B cell (primary cell): ENCODE results near the gene MSS51. TPM values are rescaled to one million over a fixed set of nuclear protein-coding genes. Genes with fewer than 3 reads are reported as not detected.

ENCODE experiments used
- ATAC-seq: fragments of 200-7000 bp; cut with Tn5 transposase; one replicate; pipeline ENCODE4 v1.10.0; 2021; ENCODE audit warnings: low read depth, mild to moderate bottlenecking, moderate number of reproducible peaks, moderate library complexity
- CTCF ChIA-PET: fragments of 350-600 bp; sonication (Branson Sonifier 250); formaldehyde crosslinking; loops from one replicate; lab custom pipeline; 2021; ENCODE audit warnings: antibody characterized with exemption, inconsistent platforms; lab: Charles Lee
- POLR2A ChIA-PET: fragments of 350-600 bp; sonication (Branson Sonifier 250); formaldehyde crosslinking; loops from one replicate; lab custom pipeline; 2021; ENCODE audit warnings: antibody characterized with exemption; lab: Charles Lee
- DNase-seq: peaks from one replicate; pipeline ENCODE4 v3.0.0; 2013
- H2AFZ ChIP-seq: 2 replicates; pipeline ENCODE4 v1.6.1; 2012; ENCODE audit warnings: mild to moderate bottlenecking, low read depth, low read length; ENCODE audit not compliant: insufficient read depth, poor library complexity, severe bottlenecking
- H3K27ac ChIP-seq, 2 donors: 1 replicate in 1 of 2; 2 replicates in 1 of 2; pipeline ENCODE4 v1.5.1; 2012 to 2013; ENCODE audit warnings: low read length in 2 of 2, mild to moderate bottlenecking in 2 of 2, moderate library complexity in 1 of 2
- H3K27me3 ChIP-seq, 4 experiments: fragments of 200-600 bp in 1 of 4; sonication (generic) in 1 of 4; replicated peaks in 1 of 4; 1 replicate in 2 of 4; 2 replicates in 2 of 4; pipeline versions ENCODE4 v1.6.1 to v1.7.0; 2013 to 2016; ENCODE audit warnings: low read length in 3 of 4, mild to moderate bottlenecking in 2 of 4, mixed read lengths in 1 of 4, moderate library complexity in 1 of 4; ENCODE audit not compliant: insufficient read depth in 4 of 4, control insufficient read depth in 3 of 4; ENCODE audit errors: control extremely low read depth in 1 of 4
- H3K36me3 ChIP-seq, 2 experiments: replicated peaks in 1 of 2; 1 replicate in 1 of 2; 2 replicates in 1 of 2; pipeline versions ENCODE4 v1.6.1 to v1.7.1; 2013; ENCODE audit warnings: low read length in 1 of 2; ENCODE audit not compliant: insufficient read depth in 2 of 2, control insufficient read depth in 1 of 2; ENCODE audit errors: control extremely low read depth in 1 of 2, extremely low read depth in 1 of 2
- H3K4me1 ChIP-seq, 2 donors: fragments of 200-600 bp in 1 of 2; sonication (generic) in 1 of 2; 1 replicate in 1 of 2; 2 replicates in 1 of 2; pipeline versions ENCODE4 v1.5.1 to v1.6.1; 2013 to 2017; ENCODE audit warnings: low read length in 2 of 2; ENCODE audit not compliant: control insufficient read depth in 2 of 2, insufficient read depth in 2 of 2
- H3K4me2 ChIP-seq: replicated peaks from 2 replicates; pipeline ENCODE3; 2012; ENCODE audit warnings: mild to moderate bottlenecking, low read depth, low read length; ENCODE audit not compliant: poor library complexity, severe bottlenecking
- H3K4me3 ChIP-seq, 5 experiments: fragments of 200-600 bp in 1 of 5; sonication (generic) in 1 of 5; 1 replicate in 3 of 5; 2 replicates in 2 of 5; pipeline versions ENCODE4 v1.5.1 to v1.7.0; 2011 to 2016; ENCODE audit warnings: low read length in 4 of 5, mild to moderate bottlenecking in 4 of 5, low read depth in 2 of 5, control low read depth in 1 of 5, moderate library complexity in 1 of 5; ENCODE audit not compliant: insufficient read depth in 1 of 5; ENCODE audit errors: control extremely low read depth in 1 of 5, extremely low read depth in 1 of 5
- H3K79me2 ChIP-seq: fragments of 200-600 bp; sonication (generic); one replicate; pipeline ENCODE4 v1.6.0; 2016; ENCODE audit warnings: low read length; ENCODE audit not compliant: control insufficient read depth, insufficient read depth
- H3K9ac ChIP-seq: fragments of 200-600 bp; sonication (generic); 2 replicates; pipeline ENCODE4 v1.6.1; 2017; ENCODE audit warnings: mild to moderate bottlenecking, low read length, moderate library complexity
- H3K9me3 ChIP-seq, 3 donors: one replicate each; pipeline versions ENCODE4 v1.6.1 to v1.7.1; 2013; ENCODE audit warnings: low read length in 2 of 3; ENCODE audit not compliant: control insufficient read depth in 2 of 3, insufficient read depth in 1 of 3; ENCODE audit errors: control extremely low read depth in 1 of 3
- H4K20me1 ChIP-seq: 2 replicates; pipeline ENCODE4 v1.6.0; 2012; ENCODE audit warnings: mild to moderate bottlenecking, low read length; ENCODE audit not compliant: insufficient read depth, control insufficient read depth, poor library complexity, severe bottlenecking
- H3K27ac Mint-ChIP-seq: one replicate; pipeline ENCODE4 v1.8.0; 2021; ENCODE audit warnings: mixed read lengths
- H3K27me3 Mint-ChIP-seq: one replicate; pipeline ENCODE4 v1.8.0; 2021; ENCODE audit warnings: mixed read lengths
- H3K4me1 Mint-ChIP-seq: one replicate; pipeline ENCODE4 v1.8.0; 2021; ENCODE audit warnings: mixed read lengths
- H3K4me3 Mint-ChIP-seq: one replicate; pipeline ENCODE4 v1.8.0; 2021; ENCODE audit warnings: mixed read lengths
- H3K9me3 Mint-ChIP-seq: one replicate; pipeline ENCODE4 v1.8.0; 2022; ENCODE audit warnings: mixed read lengths; ENCODE audit not compliant: insufficient read depth
- EZH2 ChIP-seq: IDR thresholded peaks from 2 replicates; pipeline ENCODE4 v1.6.1; 2012; ENCODE audit warnings: borderline replicate concordance, low read depth, mild to moderate bottlenecking, moderate library complexity, low read length; ENCODE audit not compliant: insufficient read depth, poor library complexity, severe bottlenecking
- WGBS: methylation state at CpG from one replicate; pipeline ENCODE4 v1.1.5; 2013; ENCODE audit warnings: missing lambda C conversion rate; ENCODE audit not compliant: insufficient coverage; 5-methylcytosine and 5-hydroxymethylcytosine counted together
- intact Hi-C: fragments of 100-400 bp; cut with micrococcal nuclease; formaldehyde crosslinking; loops from one replicate; pipeline ENCODE4 v1.10.0; 2022
- polyA plus RNA-seq: library from polyadenylated mRNA; depleted of rRNA; stranded (reverse); fragments of >200 nt; gene quantifications from 2 replicates; pipeline ENCODE4 v1.2.3, GENCODE V29; 2012
- total RNA-seq, 2 donors: library from RNA; stranded (reverse); fragments of 120-200 nt in 1 of 2; gene quantifications; 1 replicate in 1 of 2; 2 replicates in 1 of 2; pipeline versions ENCODE4 v1.2.3 to v1.2.4, GENCODE V29; 2013 to 2022
- TF ChIP-seq, protein P1 (sequence below): fragments of 200-600 bp; IDR thresholded peaks from one replicate; pipeline ENCODE4 v1.8.0; 2022; ENCODE audit warnings: antibody characterized with exemption, mild to moderate bottlenecking

MSS51 gene
- total and polyA plus RNA-seq, 2 donors (not counting 1 experiment from before 2014, with no cell fraction given) = 4.7 to 6.4 TPM

DNA sequence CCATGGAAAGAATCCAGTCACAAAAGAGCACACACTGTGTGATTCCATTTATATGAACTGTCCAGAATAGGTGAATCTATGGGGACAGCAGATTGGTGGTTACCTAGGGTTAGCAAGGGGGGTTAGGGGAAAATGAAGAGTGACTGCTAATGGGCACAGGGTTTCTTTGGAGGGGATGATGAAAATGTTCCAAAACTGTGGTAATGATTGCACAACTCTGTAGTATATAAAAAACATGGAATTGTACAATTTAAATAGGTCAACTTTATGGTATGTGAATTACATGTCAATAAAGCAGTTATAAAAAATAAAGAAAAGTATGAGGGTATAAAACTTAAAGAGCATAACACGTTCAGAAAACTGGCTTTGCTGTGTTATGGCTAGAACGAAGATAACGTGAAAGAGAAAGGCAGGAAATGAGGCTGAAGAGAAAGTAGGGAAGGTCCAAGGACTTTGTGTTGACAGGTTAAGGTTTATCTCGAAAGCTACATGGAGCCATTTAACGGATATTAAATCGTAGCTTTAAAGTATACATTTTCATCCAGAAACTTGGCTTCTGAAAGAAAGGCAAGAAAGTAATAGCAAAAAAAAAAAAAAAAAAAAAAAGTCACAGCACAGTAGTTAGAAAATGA is 26.4 kb upstream of the MSS51 start:
- POLR2A ChIA-PET = no interaction called here
- H3K27me3 ChIP-seq = no peaks in the 10 kb centered on the region
- no peak overlapping the region for H3K27ac ChIP-seq
- no peaks in the 10 kb centered on the region for H3K4me1 ChIP-seq
- no peaks in the 10 kb centered on the region for H3K9me3 ChIP-seq
- DNase-seq = no peak
- no peak overlapping the region for H3K27ac Mint-ChIP-seq
- TF ChIP-seq EZH2 = no peak
- TF ChIP-seq, protein P1, sequence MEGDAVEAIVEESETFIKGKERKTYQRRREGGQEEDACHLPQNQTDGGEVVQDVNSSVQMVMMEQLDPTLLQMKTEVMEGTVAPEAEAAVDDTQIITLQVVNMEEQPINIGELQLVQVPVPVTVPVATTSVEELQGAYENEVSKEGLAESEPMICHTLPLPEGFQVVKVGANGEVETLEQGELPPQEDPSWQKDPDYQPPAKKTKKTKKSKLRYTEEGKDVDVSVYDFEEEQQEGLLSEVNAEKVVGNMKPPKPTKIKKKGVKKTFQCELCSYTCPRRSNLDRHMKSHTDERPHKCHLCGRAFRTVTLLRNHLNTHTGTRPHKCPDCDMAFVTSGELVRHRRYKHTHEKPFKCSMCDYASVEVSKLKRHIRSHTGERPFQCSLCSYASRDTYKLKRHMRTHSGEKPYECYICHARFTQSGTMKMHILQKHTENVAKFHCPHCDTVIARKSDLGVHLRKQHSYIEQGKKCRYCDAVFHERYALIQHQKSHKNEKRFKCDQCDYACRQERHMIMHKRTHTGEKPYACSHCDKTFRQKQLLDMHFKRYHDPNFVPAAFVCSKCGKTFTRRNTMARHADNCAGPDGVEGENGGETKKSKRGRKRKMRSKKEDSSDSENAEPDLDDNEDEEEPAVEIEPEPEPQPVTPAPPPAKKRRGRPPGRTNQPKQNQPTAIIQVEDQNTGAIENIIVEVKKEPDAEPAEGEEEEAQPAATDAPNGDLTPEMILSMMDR = no peak
- no peak for ATAC-seq
- H2AFZ ChIP-seq = no peak overlapping the region
- CTCF ChIA-PET = interaction anchor here (0.9 kb wide), 1 partner anchor 18 kb away, joined by 3 read pairs; no protein-coding TSS in a partner anchor
- no peak overlapping the region for H3K4me3 ChIP-seq
- H3K36me3 ChIP-seq = peaks cover 3% of the 10 kb centered on the region in 2 experiments
- H3K4me1 Mint-ChIP-seq = no peaks in the 10 kb centered on the region
- intact Hi-C loops = no loop called here
- WGBS = 100% methylated on average over 3 of the region's 6 CpGs
- H3K27me3 Mint-ChIP-seq = no peaks in the 10 kb centered on the region
- no peak overlapping the region for H3K4me2 ChIP-seq
- H3K79me2 ChIP-seq = no peaks in the 10 kb centered on the region
- no peaks in the 10 kb centered on the region for H3K9me3 Mint-ChIP-seq
- no peak overlapping the region for H3K9ac ChIP-seq
- no peak overlapping the region for H3K4me3 Mint-ChIP-seq
- H4K20me1 ChIP-seq = no peaks in the 10 kb centered on the region

DNA sequence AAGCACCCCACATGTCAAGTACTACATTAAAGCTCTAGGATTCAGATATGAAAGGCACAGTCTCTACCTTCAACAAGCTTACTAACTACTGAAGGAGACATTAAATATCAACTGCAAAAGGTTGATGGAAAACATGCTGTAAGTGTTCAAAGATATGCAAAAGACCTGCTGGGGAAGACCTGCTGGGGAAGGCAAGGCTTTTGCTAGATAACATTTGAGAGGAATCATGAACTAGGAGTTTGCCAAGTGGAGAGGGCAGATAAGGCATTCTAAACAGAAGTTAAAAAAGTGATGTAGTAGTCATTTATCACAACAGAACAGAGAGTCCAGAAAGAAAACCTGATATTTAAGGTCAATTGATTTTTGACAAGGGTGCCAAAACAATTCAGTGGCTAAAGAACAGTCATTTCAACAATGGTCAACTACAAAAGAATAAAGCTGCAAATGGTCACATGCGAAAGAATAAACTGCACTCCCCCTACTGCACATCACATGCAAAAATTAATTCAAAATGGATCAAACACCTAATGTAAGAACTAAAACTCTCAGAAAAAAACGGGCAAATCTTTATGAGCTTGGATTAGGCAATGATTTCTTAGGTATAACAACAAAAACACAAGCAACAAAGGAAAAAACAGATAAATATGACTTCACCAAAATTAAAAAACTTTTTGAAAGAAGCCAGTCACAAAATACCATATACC is 23.0 kb upstream of the MSS51 start:
- Mint-ChIP-seq H3K4me3 (no peak overlapping the region), H3K4me1 (no peaks in the 10 kb centered on the region), H3K27me3 (no peaks in the 10 kb centered on the region), H3K27ac (no peak overlapping the region), H3K9me3 (no peaks in the 10 kb centered on the region)
- Histone ChIP-seq H3K4me1 (no peaks in the 10 kb centered on the region), H3K9me3 (no peaks in the 10 kb centered on the region), H3K27ac (no peak overlapping the region), H2AFZ (no peak overlapping the region), H3K9ac (no peak overlapping the region), H3K4me2 (no peak overlapping the region), H3K36me3 (no peaks in the 10 kb centered on the region), H4K20me1 (no peaks in the 10 kb centered on the region), H3K79me2 (no peaks in the 10 kb centered on the region), H3K4me3 (no peak overlapping the region), H3K27me3 (no peaks in the 10 kb centered on the region)
- POLR2A ChIA-PET = interaction anchor here (0.6 kb wide), 1 partner anchor 209 kb away, joined by 6 read pairs; the partner anchor contains the start of gene DNAJC9
- intact Hi-C loops = no loop called here
- TF ChIP-seq, protein P1 = no peak
- no peak for TF ChIP-seq EZH2
- ATAC-seq (no peak), DNase-seq (no peak)
- no CpG with 5 or more reads among the region's 2 CpGs for WGBS
- CTCF ChIA-PET = no interaction called here
